Caco-2 (cell line): ENCODE results near the gene PTGR1. TPM values are rescaled to one million over a fixed set of nuclear protein-coding genes. Genes with fewer than 3 reads are reported as not detected.
"Not testable (repeated sequence)": the region's sequence is repeated elsewhere in the genome, so short reads cannot be mapped to it uniquely, and the experiment has no call there.

ENCODE experiments used
- BruUV-seq: library from RNA; stranded (reverse); fragments of 400-500 nt; replicated peaks from 2 replicates; lab custom pipeline; 2021; lab: Mats Ljungman, UMichigan
- CTCF ChIA-PET: fragments of 300-600 bp; sonication (Branson Sonifier 250); formaldehyde crosslinking; loops from one replicate; lab custom pipeline; 2022; ENCODE audit warnings: antibody characterized with exemption; lab: Charles Lee
- POLR2A ChIA-PET: fragments of 300-600 bp; sonication (Branson Sonifier 250); formaldehyde crosslinking; loops from one replicate; lab custom pipeline; 2022; ENCODE audit warnings: antibody characterized with exemption; lab: Charles Lee
- DNase-seq, 2 experiments: peaks; one replicate each; pipeline versions ENCODE4 v3.0.0 to v3.0.0-alpha.2; 2020 to 2022
- H3K27me3 ChIP-seq: replicated peaks from 2 replicates; pipeline ENCODE4 v1.6.0; 2011; ENCODE audit warnings: low read length; ENCODE audit not compliant: control insufficient read depth, insufficient read depth
- H3K36me3 ChIP-seq: 2 replicates; pipeline ENCODE4 v1.5.1; 2011; ENCODE audit warnings: low read length; ENCODE audit not compliant: control insufficient read depth, insufficient read depth
- H3K4me1 ChIP-seq: fragments of 250-450 bp; sonication (Bioruptor Pico); 2 replicates; pipeline ENCODE4 v1.5.1; 2020; ENCODE audit warnings: mild to moderate bottlenecking
- H3K4me3 ChIP-seq: 2 replicates; pipeline ENCODE4 v1.5.1; 2011; ENCODE audit warnings: low read depth, mild to moderate bottlenecking, control low read depth, low read length
- H3K9me3 ChIP-seq: fragments of 250-450 bp; sonication (Bioruptor Pico); 2 replicates; pipeline ENCODE4 v1.5.1; 2020; ENCODE audit warnings: mild to moderate bottlenecking, moderate library complexity
- H3K27ac Mint-ChIP-seq: one replicate; pipeline ENCODE4 v1.8.0; 2022; ENCODE audit warnings: mixed read lengths; ENCODE audit not compliant: unreplicated experiment
- H3K27me3 Mint-ChIP-seq: one replicate; pipeline ENCODE4 v1.8.0; 2022; ENCODE audit warnings: mixed read lengths; ENCODE audit not compliant: insufficient read depth, unreplicated experiment
- H3K36me3 Mint-ChIP-seq: one replicate; pipeline ENCODE4 v1.8.0; 2022; ENCODE audit warnings: mild to moderate bottlenecking, mixed read lengths; ENCODE audit not compliant: insufficient read depth, unreplicated experiment
- H3K4me1 Mint-ChIP-seq: one replicate; pipeline ENCODE4 v1.8.0; 2022; ENCODE audit warnings: low read depth, mixed read lengths; ENCODE audit not compliant: unreplicated experiment
- H3K4me3 Mint-ChIP-seq: one replicate; pipeline ENCODE4 v1.8.0; 2022; ENCODE audit warnings: mild to moderate bottlenecking, moderate library complexity, mixed read lengths; ENCODE audit not compliant: unreplicated experiment
- H3K9me3 Mint-ChIP-seq: one replicate; pipeline ENCODE4 v1.8.0; 2022; ENCODE audit warnings: mixed read lengths; ENCODE audit not compliant: unreplicated experiment
- intact Hi-C: fragments of 100-400 bp; cut with micrococcal nuclease; formaldehyde crosslinking; loops from one replicate; pipeline ENCODE4 v1.10.0; 2022; ENCODE audit not compliant: unreplicated experiment
- total RNA-seq: library from RNA; stranded (reverse); gene quantifications from 2 replicates; pipeline ENCODE4 v1.2.3, GENCODE V29; 2022
- TF ChIP-seq, protein P1 (sequence below), 2 experiments: fragments of 200-600 bp in 1 of 2; IDR thresholded peaks; 1 replicate in 1 of 2; 2 replicates in 1 of 2; pipeline versions ENCODE4 v1.5.1 to v1.8.0; 2011 to 2022; ENCODE audit warnings: antibody characterized with exemption in 1 of 2, control low read depth in 1 of 2, inconsistent platforms in 1 of 2, low read depth in 1 of 2, low read length in 1 of 2, mild to moderate bottlenecking in 1 of 2, moderate library complexity in 1 of 2; ENCODE audit not compliant: insufficient read depth in 1 of 2, severe bottlenecking in 1 of 2, unreplicated experiment in 1 of 2

Gene PTGR1
- total RNA-seq, 1 experiment from 2014 or later = 55.3 TPM

DNA sequence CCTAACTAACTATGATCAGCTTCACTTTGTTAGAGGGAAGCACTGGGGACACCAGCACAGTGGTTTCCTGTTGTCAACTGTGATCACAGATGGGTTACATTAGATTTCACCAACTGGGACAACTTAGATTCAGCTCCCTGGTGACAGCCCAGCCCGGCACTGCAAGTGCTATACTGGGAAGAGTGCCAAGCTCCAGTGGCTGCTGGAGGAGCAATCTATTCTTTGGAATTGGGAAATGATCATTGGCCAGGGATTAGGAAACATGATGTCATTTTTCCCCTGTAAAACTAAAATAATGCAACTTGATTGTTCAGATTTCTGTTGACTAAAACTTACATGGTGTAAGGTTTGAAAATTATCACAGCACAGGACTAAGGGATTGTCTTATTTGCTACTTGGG is 33.2 kb downstream of the PTGR1 start:
- intact Hi-C loops = no loop called here

DNA sequence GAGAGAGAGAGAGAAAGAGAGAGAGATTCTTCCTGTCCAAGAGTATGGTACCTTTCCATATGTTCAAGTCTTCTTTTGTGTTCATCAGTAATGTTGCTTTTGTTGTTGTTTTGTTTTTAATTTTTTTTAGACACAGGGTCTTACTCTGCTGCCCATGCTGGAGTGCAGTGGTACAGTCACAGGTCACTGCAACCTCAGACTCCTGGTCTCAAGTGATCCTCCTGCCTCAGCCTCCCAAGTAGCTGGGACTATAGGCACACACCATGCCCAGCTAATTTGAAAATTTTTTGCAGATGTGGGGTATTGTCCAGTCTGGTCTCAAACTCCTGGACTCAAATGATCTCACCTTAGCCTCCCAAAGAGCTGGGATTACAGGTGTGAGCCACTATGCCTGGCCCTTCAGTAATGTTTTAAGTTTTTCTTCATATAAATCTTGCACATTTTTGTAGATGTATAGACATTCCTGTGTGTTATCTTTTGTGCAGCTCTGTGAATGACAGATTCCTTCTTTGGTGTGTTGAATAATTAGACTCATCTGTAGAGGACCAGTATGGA is 38.2 kb downstream of the PTGR1 start:
- BruUV-seq = no TSS peak
- H3K27ac Mint-ChIP-seq = no peak overlapping the region

More for the DNA sequence above, 33.2 kb downstream of the PTGR1 start:
- Mint-ChIP-seq H3K27ac (no peak overlapping the region), H3K9me3 (peaks cover 48% of the 10 kb centered on the region), H3K4me1 (no peaks in the 10 kb centered on the region), H3K27me3 (no peaks in the 10 kb centered on the region), H3K4me3 (no peak overlapping the region), H3K36me3 (peaks cover 57% of the 10 kb centered on the region)
- H3K27me3 ChIP-seq = no peaks in the 10 kb centered on the region
- H3K36me3 ChIP-seq = peaks cover 10% of the 10 kb centered on the region
- H3K4me1 ChIP-seq = no peaks in the 10 kb centered on the region
- TF ChIP-seq, protein P1, sequence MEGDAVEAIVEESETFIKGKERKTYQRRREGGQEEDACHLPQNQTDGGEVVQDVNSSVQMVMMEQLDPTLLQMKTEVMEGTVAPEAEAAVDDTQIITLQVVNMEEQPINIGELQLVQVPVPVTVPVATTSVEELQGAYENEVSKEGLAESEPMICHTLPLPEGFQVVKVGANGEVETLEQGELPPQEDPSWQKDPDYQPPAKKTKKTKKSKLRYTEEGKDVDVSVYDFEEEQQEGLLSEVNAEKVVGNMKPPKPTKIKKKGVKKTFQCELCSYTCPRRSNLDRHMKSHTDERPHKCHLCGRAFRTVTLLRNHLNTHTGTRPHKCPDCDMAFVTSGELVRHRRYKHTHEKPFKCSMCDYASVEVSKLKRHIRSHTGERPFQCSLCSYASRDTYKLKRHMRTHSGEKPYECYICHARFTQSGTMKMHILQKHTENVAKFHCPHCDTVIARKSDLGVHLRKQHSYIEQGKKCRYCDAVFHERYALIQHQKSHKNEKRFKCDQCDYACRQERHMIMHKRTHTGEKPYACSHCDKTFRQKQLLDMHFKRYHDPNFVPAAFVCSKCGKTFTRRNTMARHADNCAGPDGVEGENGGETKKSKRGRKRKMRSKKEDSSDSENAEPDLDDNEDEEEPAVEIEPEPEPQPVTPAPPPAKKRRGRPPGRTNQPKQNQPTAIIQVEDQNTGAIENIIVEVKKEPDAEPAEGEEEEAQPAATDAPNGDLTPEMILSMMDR (IDR thresholded peaks at IDR 0.05; ENCODE audit: insufficient read depth in 1 of 2, low read depth in 1 of 2, low read length in 1 of 2, severe bottlenecking in 1 of 2, unreplicated experiment in 1 of 2) = no peak
- CTCF ChIA-PET = no interaction called here
- H3K9me3 ChIP-seq = peaks cover 26% of the 10 kb centered on the region
- POLR2A ChIA-PET = no interaction called here
- no peak for DNase-seq
- BruUV-seq = no TSS peak
- H3K4me3 ChIP-seq = no peak overlapping the region

DNA sequence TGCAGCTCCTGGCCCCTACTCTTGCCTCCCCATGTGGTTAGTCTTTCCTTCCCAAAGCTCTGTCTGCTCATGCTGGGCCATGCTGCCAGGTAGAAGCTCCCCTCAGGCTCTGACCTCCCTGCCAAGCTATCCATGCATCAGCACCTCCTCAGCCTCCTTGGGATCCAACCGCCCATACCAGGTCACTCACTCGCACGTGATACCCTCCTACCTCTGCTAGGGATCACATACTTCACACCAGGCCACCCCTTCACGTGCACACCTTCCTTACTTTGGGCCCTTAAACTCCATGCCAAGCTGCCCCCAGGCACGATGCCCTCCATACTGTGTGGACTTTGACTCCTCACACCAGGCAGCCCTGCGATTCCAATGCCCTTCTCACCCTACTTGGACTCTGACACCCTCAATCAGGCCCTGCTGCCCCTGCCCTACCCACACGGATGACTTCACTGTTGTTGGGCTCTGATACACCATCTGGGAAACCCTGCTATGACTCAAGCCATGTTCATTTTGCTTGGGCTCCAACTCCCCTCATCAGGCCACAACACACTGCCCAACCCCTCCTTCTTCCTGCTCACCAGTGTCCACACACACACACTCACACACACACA is 40.3 kb downstream of the PTGR1 start:
- Mint-ChIP-seq H3K36me3 (peaks cover 17% of the 10 kb centered on the region), H3K27me3 (no peaks in the 10 kb centered on the region), H3K4me1 (no peaks in the 10 kb centered on the region), H3K27ac (no peak overlapping the region), H3K4me3 (no peak overlapping the region), H3K9me3 (peaks cover 20% of the 10 kb centered on the region)
- no TSS peak for BruUV-seq
- ChIA-PET CTCF (no interaction called here), POLR2A (no interaction called here)
- H3K4me3 ChIP-seq = no peak overlapping the region
- H3K36me3 ChIP-seq = no peaks in the 10 kb centered on the region
- H3K9me3 ChIP-seq = peaks cover 18% of the 10 kb centered on the region
- TF ChIP-seq, protein P1 (IDR thresholded peaks at IDR 0.05; ENCODE audit: insufficient read depth in 1 of 2, low read depth in 1 of 2, low read length in 1 of 2, severe bottlenecking in 1 of 2, unreplicated experiment in 1 of 2) = no peak
- H3K4me1 ChIP-seq = no peaks in the 10 kb centered on the region
- intact Hi-C loops = no loop called here
- no peak for DNase-seq
- H3K27me3 ChIP-seq = no peaks in the 10 kb centered on the region

More for the DNA sequence above, 38.2 kb downstream of the PTGR1 start:
- TF ChIP-seq, protein P1 (IDR thresholded peaks at IDR 0.05; ENCODE audit: insufficient read depth in 1 of 2, low read depth in 1 of 2, low read length in 1 of 2, severe bottlenecking in 1 of 2, unreplicated experiment in 1 of 2) = no peak
- POLR2A ChIA-PET = no interaction called here
- Mint-ChIP-seq H3K4me3 (no peak overlapping the region), H3K27me3 (no peaks in the 10 kb centered on the region), H3K36me3 (peaks cover 18% of the 10 kb centered on the region), H3K9me3 (peaks cover 10% of the 10 kb centered on the region), H3K4me1 (no peaks in the 10 kb centered on the region)
- Histone ChIP-seq H3K36me3 (no peaks in the 10 kb centered on the region; the same call in 1 of the 2 replicates), H3K27me3 (no peaks in the 10 kb centered on the region), H3K4me1 (no peaks in the 10 kb centered on the region), H3K9me3 (peaks cover 12% of the 10 kb centered on the region), H3K4me3 (no peak overlapping the region)
- intact Hi-C loops = no loop called here
- no peak for DNase-seq
- CTCF ChIA-PET = no interaction called here

DNA sequence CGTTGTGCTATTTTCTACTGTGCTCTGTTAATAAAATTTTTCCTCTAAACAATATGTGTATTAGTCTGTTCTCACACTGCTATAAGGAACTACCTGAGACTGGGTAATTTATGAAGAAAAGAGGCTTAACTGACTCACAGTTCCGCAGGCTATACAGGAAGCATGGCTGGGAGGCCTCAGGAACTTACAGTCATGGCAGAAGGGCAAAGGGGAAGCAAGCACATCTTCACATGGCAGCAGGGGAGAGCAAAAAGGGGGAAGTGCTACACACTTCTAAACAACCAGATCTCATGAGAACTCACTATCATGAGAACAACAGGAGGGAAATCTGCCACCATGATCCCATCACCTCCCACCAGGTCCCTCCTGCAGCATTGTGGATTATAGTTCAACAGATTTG is 44.0 kb downstream of the PTGR1 start:
- H3K4me1 ChIP-seq, H3K4me1 Mint-ChIP-seq, H3K4me3 Mint-ChIP-seq, H3K27me3 ChIP-seq, H3K27me3 Mint-ChIP-seq, H3K27ac Mint-ChIP-seq, H3K36me3 ChIP-seq, intact Hi-C loops, POLR2A ChIA-PET, DNase-seq, BruUV-seq, H3K4me3 ChIP-seq, CTCF ChIA-PET: not testable (repeated sequence)
- peaks cover 10% of the 10 kb centered on the region for H3K36me3 Mint-ChIP-seq
- H3K9me3 Mint-ChIP-seq = peaks cover 27% of the 10 kb centered on the region
- peaks cover 24% of the 10 kb centered on the region for H3K9me3 ChIP-seq
